Activated naive CD4-positive, alpha-beta T cell treated with anti-CD3 and anti-CD28 coated beads for 36 hours (primary cell): ENCODE data around the gene MINDY3. TPM values are rescaled to one million over a fixed set of nuclear protein-coding genes. Genes with fewer than 3 reads are reported as not detected.
"Not testable (repeated sequence)": the region's sequence is repeated elsewhere in the genome, so short reads cannot be mapped to it uniquely, and the experiment has no call there.

ENCODE experiments used
- CTCF ChIA-PET: fragments of 350-600 bp; sonication (Branson Sonifier 250); formaldehyde crosslinking; loops from one replicate; lab custom pipeline; 2021; ENCODE audit warnings: antibody characterized with exemption; lab: Charles Lee
- DNase-seq: peaks from one replicate; pipeline ENCODE4 v3.0.0-alpha.2; 2020
- H3K27ac Mint-ChIP-seq: one replicate; pipeline ENCODE4 v1.8.0; 2021; ENCODE audit warnings: mild to moderate bottlenecking, mixed read lengths
- H3K27me3 Mint-ChIP-seq: one replicate; pipeline ENCODE4 v1.8.0; 2021; ENCODE audit warnings: low read depth, mixed read lengths
- H3K36me3 Mint-ChIP-seq: one replicate; pipeline ENCODE4 v1.8.0; 2021; ENCODE audit warnings: low read depth, mixed read lengths
- H3K4me1 Mint-ChIP-seq: one replicate; pipeline ENCODE4 v1.8.0; 2021; ENCODE audit warnings: low read depth, mixed read lengths
- H3K4me3 Mint-ChIP-seq: one replicate; pipeline ENCODE4 v1.8.0; 2021; ENCODE audit warnings: mild to moderate bottlenecking, moderate library complexity, mixed read lengths
- H3K9me3 Mint-ChIP-seq: one replicate; pipeline ENCODE4 v1.8.0; 2021; ENCODE audit warnings: mixed read lengths
- intact Hi-C: fragments of 100-400 bp; cut with micrococcal nuclease; formaldehyde crosslinking; loops from one replicate; pipeline ENCODE4 v1.15.1; 2023
- total RNA-seq, 2 experiments: library from RNA; stranded (reverse); gene quantifications; one replicate each; pipeline ENCODE4 v1.2.3, GENCODE V29; 2021

The MINDY3 gene
- total RNA-seq, 2 experiments from 2014 or later = 9.0 to 12.0 TPM

- CTCF ChIA-PET = no interaction called here
- peaks cover 38% of the 10 kb centered on the region for H3K4me1 Mint-ChIP-seq
- intact Hi-C loops = no loop called here
- no peak overlapping the region for H3K4me3 Mint-ChIP-seq
- H3K9me3 Mint-ChIP-seq = peaks cover 21% of the 10 kb centered on the region
- no peaks in the 10 kb centered on the region for H3K27me3 Mint-ChIP-seq
- H3K27ac Mint-ChIP-seq = no peak overlapping the region
- H3K36me3 Mint-ChIP-seq = peaks cover 37% of the 10 kb centered on the region
- DNase-seq = no peak
Measured at GRCh38 chr10:15853800-15854199, 6.5 kb downstream of the MINDY3 start.

GRCh38 chr10:15852111-15852557 lies 8.2 kb downstream of the MINDY3 start:
- H3K4me3 Mint-ChIP-seq = no peak overlapping the region
- DNase-seq = no peak
- no peaks in the 10 kb centered on the region for H3K27me3 Mint-ChIP-seq
- intact Hi-C loops = no loop called here
- CTCF ChIA-PET = no interaction called here
- H3K4me1 Mint-ChIP-seq = peaks cover 26% of the 10 kb centered on the region
- H3K9me3 Mint-ChIP-seq = peaks cover 21% of the 10 kb centered on the region
- H3K27ac Mint-ChIP-seq = no peak overlapping the region
- peaks cover 37% of the 10 kb centered on the region for H3K36me3 Mint-ChIP-seq

- H3K4me1 Mint-ChIP-seq = peaks cover 20% of the 10 kb centered on the region
- intact Hi-C loops, H3K27ac Mint-ChIP-seq, DNase-seq, CTCF ChIA-PET, H3K27me3 Mint-ChIP-seq, H3K4me3 Mint-ChIP-seq: not testable (repeated sequence)
- peaks cover 36% of the 10 kb centered on the region for H3K36me3 Mint-ChIP-seq
- peaks cover 21% of the 10 kb centered on the region for H3K9me3 Mint-ChIP-seq
Measured at GRCh38 chr10:15850337-15850978, 9.8 kb downstream of the MINDY3 start.

- DNase-seq = no peak
- Mint-ChIP-seq H3K4me1 (peaks cover 13% of the 10 kb centered on the region), H3K27me3 (no peaks in the 10 kb centered on the region), H3K27ac (no peak overlapping the region), H3K36me3 (peaks cover 30% of the 10 kb centered on the region), H3K9me3 (peaks cover 21% of the 10 kb centered on the region), H3K4me3 (no peak overlapping the region)
- intact Hi-C loops = no loop called here
- CTCF ChIA-PET = interaction anchor here (1.8 kb wide), 1 partner anchor 11 kb away, joined by 7 read pairs; the partner anchor contains the start of gene MINDY3
Measured at GRCh38 chr10:15849316-15849715, 11.0 kb downstream of the MINDY3 start.

GRCh38 chr10:15847481-15847880 lies 12.8 kb downstream of the MINDY3 start:
- peaks cover 34% of the 10 kb centered on the region for H3K36me3 Mint-ChIP-seq
- no peak for DNase-seq
- CTCF ChIA-PET = no interaction called here
- peaks cover 22% of the 10 kb centered on the region for H3K4me1 Mint-ChIP-seq
- intact Hi-C loops = no loop called here
- no peaks in the 10 kb centered on the region for H3K27me3 Mint-ChIP-seq
- H3K4me3 Mint-ChIP-seq = no peak overlapping the region
- H3K27ac Mint-ChIP-seq = no peak overlapping the region
- peaks cover 21% of the 10 kb centered on the region for H3K9me3 Mint-ChIP-seq

- no peaks in the 10 kb centered on the region for H3K27me3 Mint-ChIP-seq
- no peak overlapping the region for H3K4me3 Mint-ChIP-seq
- CTCF ChIA-PET = no interaction called here
- intact Hi-C loops = no loop called here
- no peak for DNase-seq
- H3K36me3 Mint-ChIP-seq = peaks cover 11% of the 10 kb centered on the region
- peaks cover 24% of the 10 kb centered on the region for H3K4me1 Mint-ChIP-seq
- H3K9me3 Mint-ChIP-seq = no peaks in the 10 kb centered on the region
- no peak overlapping the region for H3K27ac Mint-ChIP-seq
Measured at GRCh38 chr10:15844517-15844916, 15.8 kb downstream of the MINDY3 start.

GRCh38 chr10:15843695-15844094 lies 16.6 kb downstream of the MINDY3 start:
- Mint-ChIP-seq H3K36me3 (peaks cover 12% of the 10 kb centered on the region), H3K27me3 (no peaks in the 10 kb centered on the region), H3K4me3 (no peak overlapping the region), H3K9me3 (no peaks in the 10 kb centered on the region), H3K4me1 (peaks cover 22% of the 10 kb centered on the region), H3K27ac (no peak overlapping the region)
- CTCF ChIA-PET = no interaction called here
- intact Hi-C loops = no loop called here
- no peak for DNase-seq

- Mint-ChIP-seq H3K36me3 (peaks cover 10% of the 10 kb centered on the region), H3K27ac (no peak overlapping the region), H3K9me3 (no peaks in the 10 kb centered on the region), H3K4me3 (no peak overlapping the region), H3K4me1 (peaks cover 22% of the 10 kb centered on the region), H3K27me3 (no peaks in the 10 kb centered on the region)
- DNase-seq = no peak
- CTCF ChIA-PET = interaction anchor here (0.6 kb wide), 1 partner anchor 975 kb away, joined by 4 read pairs; no protein-coding TSS in a partner anchor
- intact Hi-C loops = no loop called here
Measured at GRCh38 chr10:15842556-15843169, 17.6 kb downstream of the MINDY3 start.

- Mint-ChIP-seq H3K36me3 (peaks cover 10% of the 10 kb centered on the region), H3K4me3 (no peak overlapping the region), H3K27ac (no peak overlapping the region), H3K4me1 (peaks cover 22% of the 10 kb centered on the region), H3K27me3 (no peaks in the 10 kb centered on the region), H3K9me3 (no peaks in the 10 kb centered on the region)
- CTCF ChIA-PET = no interaction called here
- intact Hi-C loops = no loop called here
- no peak for DNase-seq
Measured at GRCh38 chr10:15841696-15842095, 18.6 kb downstream of the MINDY3 start.

GRCh38 chr10:15836807-15837206 lies 23.5 kb downstream of the MINDY3 start:
- Mint-ChIP-seq H3K36me3 (peaks cover 9% of the 10 kb centered on the region), H3K4me3 (no peak overlapping the region), H3K27ac (no peak overlapping the region), H3K27me3 (no peaks in the 10 kb centered on the region), H3K4me1 (peaks cover 5% of the 10 kb centered on the region), H3K9me3 (no peaks in the 10 kb centered on the region)
- intact Hi-C loops = no loop called here
- DNase-seq = no peak
- CTCF ChIA-PET = no interaction called here

GRCh38 chr10:15829495-15829894 lies 30.8 kb downstream of the MINDY3 start:
- Mint-ChIP-seq H3K9me3 (no peaks in the 10 kb centered on the region), H3K4me3 (no peak overlapping the region), H3K4me1 (peaks cover 15% of the 10 kb centered on the region), H3K27me3 (no peaks in the 10 kb centered on the region), H3K36me3 (peaks cover 21% of the 10 kb centered on the region), H3K27ac (no peak overlapping the region)
- intact Hi-C loops = no loop called here
- CTCF ChIA-PET = no interaction called here
- no peak for DNase-seq

- Mint-ChIP-seq H3K4me1 (no peaks in the 10 kb centered on the region), H3K4me3 (no peak overlapping the region), H3K36me3 (peaks cover 15% of the 10 kb centered on the region), H3K27me3 (no peaks in the 10 kb centered on the region), H3K9me3 (no peaks in the 10 kb centered on the region), H3K27ac (no peak overlapping the region)
- intact Hi-C loops = loop anchor here (1.0 kb wide), 1 partner anchor 239 kb away; no protein-coding TSS in a partner anchor
- no peak for DNase-seq
- CTCF ChIA-PET = no interaction called here
Measured at GRCh38 chr10:15824498-15824897, 35.8 kb downstream of the MINDY3 start.

- Mint-ChIP-seq H3K4me3 (no peak overlapping the region), H3K27ac (no peak overlapping the region), H3K36me3 (peaks cover 24% of the 10 kb centered on the region), H3K27me3 (no peaks in the 10 kb centered on the region), H3K9me3 (no peaks in the 10 kb centered on the region), H3K4me1 (no peaks in the 10 kb centered on the region)
- no peak for DNase-seq
- CTCF ChIA-PET = no interaction called here
- intact Hi-C loops = no loop called here
Measured at GRCh38 chr10:15822131-15822530, 38.2 kb downstream of the MINDY3 start.
